Lung (tissue), 12 donors: ENCODE results near the gene DUSP22. TPM values are rescaled to one million over a fixed set of nuclear protein-coding genes. Genes with fewer than 3 reads are reported as not detected.

Experiments used
- ATAC-seq: fragments of 200-7000 bp; cut with Tn5 transposase; one replicate; pipeline ENCODE4 v1.9.1; 2020; ENCODE audit warnings: moderate number of reproducible peaks; ENCODE audit not compliant: insufficient read depth, low FRiP score
- DNase-seq, 3 donors: peaks; one replicate each; pipeline ENCODE4 v3.0.0-alpha.2; 2013 to 2017
- H3K27ac ChIP-seq, 2 donors: one replicate each; pipeline ENCODE4 v1.5.1; 2013; ENCODE audit warnings: mild to moderate bottlenecking in 2 of 2, moderate library complexity in 2 of 2, control low read depth in 1 of 2, inconsistent platforms in 1 of 2, low read depth in 1 of 2, low read length in 1 of 2
- H3K27me3 ChIP-seq, 3 donors: one replicate each; pipeline ENCODE4 v1.5.1; 2013; ENCODE audit warnings: low read length in 2 of 3; ENCODE audit not compliant: control insufficient read depth in 3 of 3, insufficient read depth in 3 of 3
- H3K36me3 ChIP-seq, 4 donors: one replicate each; pipeline ENCODE4 v1.5.1; 2013; ENCODE audit warnings: low read length in 4 of 4, mild to moderate bottlenecking in 1 of 4, moderate library complexity in 1 of 4; ENCODE audit not compliant: control insufficient read depth in 4 of 4, insufficient read depth in 4 of 4
- H3K4me1 ChIP-seq, 5 donors: one replicate each; pipeline ENCODE4 v1.5.1; 2013; ENCODE audit warnings: low read length in 5 of 5, mild to moderate bottlenecking in 2 of 5, moderate library complexity in 1 of 5; ENCODE audit not compliant: control insufficient read depth in 5 of 5, insufficient read depth in 5 of 5
- H3K4me3 ChIP-seq: one replicate; pipeline ENCODE4 v1.5.1; 2013; ENCODE audit warnings: mild to moderate bottlenecking, control low read depth, moderate library complexity
- H3K9ac ChIP-seq, 2 donors: one replicate each; pipeline ENCODE4 v1.5.1; 2013; ENCODE audit warnings: low read length in 2 of 2, control low read depth in 1 of 2; ENCODE audit not compliant: insufficient read depth in 1 of 2
- H3K9me3 ChIP-seq, 4 donors: one replicate each; pipeline ENCODE4 v1.5.1; 2013; ENCODE audit warnings: low read length in 3 of 4, mild to moderate bottlenecking in 1 of 4, moderate library complexity in 1 of 4; ENCODE audit not compliant: control insufficient read depth in 4 of 4, insufficient read depth in 3 of 4
- CTCF ChIP-seq: IDR thresholded peaks from 2 replicates; pipeline ENCODE4 v1.5.1; 2012; ENCODE audit warnings: mild to moderate bottlenecking; ENCODE audit errors: control extremely low read depth, extremely low read depth
- WGBS, 2 donors: extraction: QIAGEN DNeasy Blood & Tissue Kit; methylation state at CpG; one replicate each; pipeline ENCODE4 v1.1.7; 2013; 5-methylcytosine and 5-hydroxymethylcytosine counted together
- polyA plus RNA-seq, 2 donors: library from polyadenylated mRNA; stranded (reverse); fragments of 200-250 nt; gene quantifications; one replicate each; pipeline ENCODE4 v1.2.1, GENCODE V29; 2013
- total RNA-seq, 2 donors: library from RNA; depleted of rRNA in 1 of 2; stranded (reverse); fragments of >200 nt in 1 of 2; gene quantifications; one replicate each; pipeline ENCODE4 v1.2.1, GENCODE V29; 2014 to 2021
- donor health status: control.
- donor health status: control.
- donor health status: Bipolar disorder and iron deficiency.
- donor health status: healthy.
- donor health status: DM: yes; HTN: yes; CAD: no.

Gene DUSP22
- total and polyA plus RNA-seq, 4 donors, result 38.9 to 51.1 (median 43.8) TPM

DNA sequence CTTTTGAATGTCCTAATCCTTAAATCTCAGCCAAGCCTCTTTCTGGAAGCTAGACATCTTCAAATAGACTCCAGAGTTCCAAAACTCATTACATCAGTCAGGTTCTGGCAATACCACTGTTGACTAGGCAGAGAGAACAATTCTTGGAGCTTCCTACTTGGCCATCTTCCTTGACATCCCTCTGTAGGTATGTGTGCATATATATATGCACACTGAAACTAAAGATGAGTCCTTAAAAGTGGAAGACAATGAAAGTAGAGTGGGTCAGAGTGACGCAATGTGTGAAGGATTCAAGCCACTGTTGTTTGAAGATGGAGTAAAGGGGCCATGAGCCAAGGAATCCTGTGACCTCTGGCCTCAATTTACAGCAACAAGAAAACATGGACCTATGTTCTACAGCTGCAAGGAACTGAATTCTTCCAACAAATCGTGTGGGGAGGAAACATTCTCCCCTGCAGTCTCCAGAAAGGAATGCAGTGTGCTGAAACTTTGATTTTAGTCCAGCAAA lies 18.7 kb upstream of the DUSP22 start:
- no peak overlapping the region for H3K27ac ChIP-seq
- DNase-seq, result peak in 2 of 3 donors; percentile 26 to 58
- TF ChIP-seq CTCF, result no peak

DNA sequence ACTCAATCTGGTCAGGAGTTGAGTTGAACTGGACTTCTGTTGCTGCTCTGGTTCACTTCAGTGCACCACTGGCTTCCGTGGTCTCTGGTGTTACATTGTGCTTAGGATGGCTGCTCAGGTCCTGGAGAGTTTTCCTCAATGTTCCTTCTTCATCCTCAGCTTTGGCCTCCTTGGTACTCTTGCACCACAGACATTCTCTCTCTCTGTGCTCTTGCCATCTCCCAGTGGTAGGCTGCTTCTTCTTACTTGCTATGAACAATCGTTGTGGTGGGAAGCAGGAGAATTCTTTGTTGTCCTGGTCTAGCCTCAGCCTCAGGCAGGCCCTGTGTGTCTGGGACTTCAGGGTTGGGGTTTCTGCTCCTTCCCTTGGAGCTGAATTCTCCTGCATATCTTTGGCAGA lies 14.5 kb upstream of the DUSP22 start:
- no peak for DNase-seq
- 84 to 86% methylated on average over 2 of the region's 2 CpGs for WGBS, 2 donors
- ATAC-seq, result no peak

More for the DNA sequence above, 18.7 kb upstream of the DUSP22 start:
- H3K36me3 ChIP-seq, result no peaks in the 10 kb centered on the region
- H3K4me1 ChIP-seq, result peaks cover 0 to 5% (median 0%) of the 10 kb centered on the region in 5 donors
- ATAC-seq, result no peak
- 45 to 59% methylated on average over 2 of the region's 2 CpGs for WGBS, 2 donors
- peaks cover 0 to 2% (median 0%) of the 10 kb centered on the region in 4 donors for H3K9me3 ChIP-seq
- no peak overlapping the region for H3K9ac ChIP-seq
- H3K4me3 ChIP-seq, result no peak overlapping the region
- no peaks in the 10 kb centered on the region for H3K27me3 ChIP-seq

DNA sequence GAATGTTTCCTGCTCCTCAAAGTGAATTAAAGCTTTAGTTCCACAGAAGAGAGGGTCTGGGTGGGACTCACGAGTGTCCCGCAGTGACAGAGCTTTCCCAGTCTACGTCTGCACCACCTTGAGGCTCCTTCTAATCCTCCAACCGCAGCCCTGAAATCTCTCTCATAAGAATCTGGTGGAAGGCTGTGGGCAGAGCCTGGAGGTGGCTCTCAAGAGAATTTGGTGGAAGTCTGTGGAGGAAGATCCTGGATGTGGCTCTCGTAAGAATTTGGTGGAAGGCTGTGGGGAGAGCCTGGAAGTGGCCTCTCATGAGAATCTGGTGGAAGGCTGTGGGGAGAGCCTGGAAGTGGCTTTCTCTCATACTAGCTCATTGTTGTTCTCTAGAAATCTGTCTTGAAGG lies 13.8 kb upstream of the DUSP22 start:
- no peak for DNase-seq
- ATAC-seq, result no peak

More for the DNA sequence above, 14.5 kb upstream of the DUSP22 start:
- H3K36me3 ChIP-seq, result no peaks in the 10 kb centered on the region
- no peak overlapping the region for H3K4me3 ChIP-seq
- H3K4me1 ChIP-seq, result peaks cover 0 to 5% (median 0%) of the 10 kb centered on the region in 5 donors
- no peak overlapping the region for H3K9ac ChIP-seq
- H3K27ac ChIP-seq, result no peak overlapping the region
- TF ChIP-seq CTCF, result no peak
- peaks cover 0 to 4% (median 0%) of the 10 kb centered on the region in 4 donors for H3K9me3 ChIP-seq
- no peaks in the 10 kb centered on the region for H3K27me3 ChIP-seq

More for the DNA sequence above, 13.8 kb upstream of the DUSP22 start:
- no peaks in the 10 kb centered on the region for H3K27me3 ChIP-seq
- no peak overlapping the region for H3K4me3 ChIP-seq
- no peak overlapping the region for H3K9ac ChIP-seq
- no peaks in the 10 kb centered on the region for H3K36me3 ChIP-seq
- H3K4me1 ChIP-seq, result peaks cover 0 to 2% (median 0%) of the 10 kb centered on the region in 5 donors
- H3K27ac ChIP-seq, result no peak overlapping the region
- peaks cover 0 to 7% (median 0%) of the 10 kb centered on the region in 4 donors for H3K9me3 ChIP-seq
- WGBS, 2 donors, result 86 to 95% methylated on average over 5 of the region's 5 CpGs
- TF ChIP-seq CTCF, result no peak
